ENCODE results near the gene SRRM4.

SRRM4 gene

DNA sequence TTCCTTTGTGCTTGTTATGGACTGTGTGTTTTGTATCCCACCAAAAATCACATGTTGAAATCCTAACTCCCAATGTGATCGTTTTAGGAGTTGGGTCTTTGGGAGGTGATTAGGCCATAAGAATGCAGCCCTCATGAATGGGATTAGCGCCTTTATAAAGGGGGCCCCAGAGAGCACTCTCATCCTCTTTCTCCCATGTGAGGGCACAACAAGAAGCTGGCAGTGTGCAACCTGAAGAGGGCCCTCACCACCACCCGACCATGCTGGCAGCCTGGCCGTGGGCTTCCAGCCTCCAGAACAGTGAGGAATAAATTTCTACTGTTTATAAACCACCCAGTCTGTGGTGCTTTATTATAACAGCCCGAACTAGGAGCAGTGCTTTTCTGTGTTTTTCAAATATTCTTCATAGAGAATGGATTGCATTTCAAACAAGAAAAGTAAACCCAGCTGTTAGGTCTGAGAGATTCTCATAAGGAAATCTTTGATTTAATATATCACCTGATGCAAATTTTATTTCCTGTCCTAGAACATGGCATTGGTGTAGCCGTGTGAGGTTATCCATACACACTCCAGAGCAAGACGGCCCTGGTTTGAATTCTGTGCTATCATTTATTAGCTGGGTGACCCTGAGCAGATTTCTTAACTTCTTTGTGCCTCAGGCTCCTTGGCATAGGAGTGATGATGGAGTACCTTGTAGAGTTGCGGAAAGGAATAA lies 225.2 kb downstream of the SRRM4 start:
- DNase-seq: no peak

DNA sequence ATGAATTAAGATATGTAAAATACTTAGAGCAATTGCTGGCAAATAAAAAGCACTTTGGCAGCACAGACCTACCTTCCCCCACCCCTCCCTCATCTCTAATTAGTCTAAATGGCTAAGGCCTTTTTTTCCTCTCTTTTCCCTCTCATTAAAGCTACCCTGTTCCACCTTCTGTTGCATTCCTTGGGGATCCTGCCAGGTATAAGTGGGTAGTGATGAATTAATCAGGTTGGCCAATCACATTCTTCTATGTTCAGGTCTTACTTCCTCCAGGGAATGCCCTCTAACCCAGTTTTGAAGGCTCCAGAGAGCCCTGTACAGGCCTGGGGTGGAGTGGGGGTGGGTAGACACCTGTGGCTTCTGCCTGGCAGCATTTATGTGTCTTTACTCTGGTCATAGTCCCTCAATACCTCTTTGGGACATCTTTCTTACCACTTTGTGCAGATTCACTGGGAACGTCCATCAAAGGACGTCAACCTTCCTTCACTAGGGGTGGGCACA lies 225.8 kb downstream of the SRRM4 start:
- no peak for DNase-seq

- DNase-seq: peak; percentile 71
Measured at GRCh38 chr12:119208626-119209061, 227.3 kb downstream of the SRRM4 start.

- no peak for DNase-seq
Measured at GRCh38 chr12:119211884-119212283, 230.5 kb downstream of the SRRM4 start.

Data from NCI-H510A treated with DMSO at 0.1 percent for 48 hours (cell line).